ENCODE measurements around the gene HACD3. TPM values are rescaled to one million over a fixed set of nuclear protein-coding genes. Genes with fewer than 3 reads are reported as not detected.

The HACD3 gene
- total RNA-seq, 1 experiment from 2014 or later = 133 TPM

- H2BK15ac ChIP-seq (ENCODE audit: low read depth, low read length) = no peak overlapping the region
- no peak overlapping the region for H3K4me2 ChIP-seq (ENCODE audit: insufficient read depth, insufficient read length, low read length)
- no peaks in the 10 kb centered on the region for H3K4me1 ChIP-seq (ENCODE audit: insufficient read depth, low read length)
- no peaks in the 10 kb centered on the region for H3K79me1 ChIP-seq (ENCODE audit: insufficient read depth, low read depth, low read length, poor library complexity, severe bottlenecking)
- H3K36me3 Mint-ChIP-seq (ENCODE audit: insufficient read depth in 1 of 3, low read depth in 3 of 3) = peaks cover 5 to 49% (median 35%) of the 10 kb centered on the region in 3 experiments; a peak in 6 of 7 replicates
- no peaks in the 10 kb centered on the region for H3K79me2 ChIP-seq (ENCODE audit: insufficient read depth, low read length)
- H2BK12ac ChIP-seq (ENCODE audit: insufficient read length, low read depth, low read length) = no peak overlapping the region
- no peaks in the 10 kb centered on the region for H3K27me3 ChIP-seq (ENCODE audit: insufficient read depth, low read length)
- no peak overlapping the region for H2BK120ac ChIP-seq (ENCODE audit: low read depth, low read length, poor library complexity, severe bottlenecking)
- no peak overlapping the region for H2BK5ac ChIP-seq (ENCODE audit: insufficient read length, low read length)
- H3K56ac ChIP-seq (ENCODE audit: insufficient read length, low read depth, low read length) = no peak overlapping the region
- H3K4ac ChIP-seq (ENCODE audit: low read depth, low read length) = no peak overlapping the region
- H2BK20ac ChIP-seq (ENCODE audit: low read depth, low read length, poor library complexity, severe bottlenecking) = no peak overlapping the region
- H3K4me1 Mint-ChIP-seq = no peaks in the 10 kb centered on the region
- no peak overlapping the region for H3K4me3 Mint-ChIP-seq
- DNase-seq = no peak
- no peaks in the 10 kb centered on the region for H3K9me3 Mint-ChIP-seq
- H3K23me2 ChIP-seq (ENCODE audit: insufficient read length, low read depth, low read length, poor library complexity, severe bottlenecking) = no peaks in the 10 kb centered on the region
- no peaks in the 10 kb centered on the region for H3K9me3 ChIP-seq (ENCODE audit: control insufficient read depth, low read depth, low read length)
- no peak overlapping the region for H3K18ac ChIP-seq (ENCODE audit: insufficient read length, low read depth, low read length)
- no peak for TF ChIP-seq CTCF (conservative IDR thresholded peaks at IDR 0.05)
- no peak overlapping the region for H3T11ph ChIP-seq (ENCODE audit: low read length)
- no peak overlapping the region for H3K23ac ChIP-seq (ENCODE audit: insufficient read length, low read depth, low read length)
- H4K5ac ChIP-seq (ENCODE audit: insufficient read length, low read depth, low read length) = no peak overlapping the region
- H2AFZ ChIP-seq (ENCODE audit: low read length) = no peak overlapping the region
- H3K14ac ChIP-seq (ENCODE audit: insufficient read depth, low read length) = no peak overlapping the region
- no peak overlapping the region; a peak in 2 of 7 replicates for H3K27ac Mint-ChIP-seq
- H2AK5ac ChIP-seq (ENCODE audit: insufficient read length, low read length) = no peak overlapping the region
- no peak overlapping the region for H4K91ac ChIP-seq (ENCODE audit: insufficient read length, low read depth, low read length)
- H3K27ac ChIP-seq (ENCODE audit: insufficient read length, low read depth, low read length) = no peak overlapping the region
- no CpG with 5 or more reads among the region's 2 CpGs for WGBS (ENCODE audit: extremely low coverage, insufficient read length, low lambda C conversion rate)
- no peak overlapping the region for H4K8ac ChIP-seq (replicated peaks; ENCODE audit: insufficient read length, low read depth, low read length)
- H3K27me3 Mint-ChIP-seq (ENCODE audit: low read depth) = no peaks in the 10 kb centered on the region
- H3K9ac ChIP-seq (ENCODE audit: extremely low read depth, insufficient read length, low read length) = no peak overlapping the region
- H4K20me1 ChIP-seq (ENCODE audit: control insufficient read depth, insufficient read depth, insufficient read length) = no peaks in the 10 kb centered on the region
Measured at GRCh38 chr15:65509321-65509720, 20.9 kb upstream of the HACD3 start.

Data from H9 (cell line).